Bone marrow (tissue), 2 donors: ENCODE data around the gene GTF2A2.
"Not testable (repeated sequence)": the region's sequence is repeated elsewhere in the genome, so short reads cannot be mapped to it uniquely, and the experiment has no call there.

ENCODE experiments used
- DNase-seq, 2 donors: peaks; one replicate each; lab custom pipeline; 2025; lab: John Stamatoyannopoulos, UW

GTF2A2 gene, protein sequence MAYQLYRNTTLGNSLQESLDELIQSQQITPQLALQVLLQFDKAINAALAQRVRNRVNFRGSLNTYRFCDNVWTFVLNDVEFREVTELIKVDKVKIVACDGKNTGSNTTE

DNA sequence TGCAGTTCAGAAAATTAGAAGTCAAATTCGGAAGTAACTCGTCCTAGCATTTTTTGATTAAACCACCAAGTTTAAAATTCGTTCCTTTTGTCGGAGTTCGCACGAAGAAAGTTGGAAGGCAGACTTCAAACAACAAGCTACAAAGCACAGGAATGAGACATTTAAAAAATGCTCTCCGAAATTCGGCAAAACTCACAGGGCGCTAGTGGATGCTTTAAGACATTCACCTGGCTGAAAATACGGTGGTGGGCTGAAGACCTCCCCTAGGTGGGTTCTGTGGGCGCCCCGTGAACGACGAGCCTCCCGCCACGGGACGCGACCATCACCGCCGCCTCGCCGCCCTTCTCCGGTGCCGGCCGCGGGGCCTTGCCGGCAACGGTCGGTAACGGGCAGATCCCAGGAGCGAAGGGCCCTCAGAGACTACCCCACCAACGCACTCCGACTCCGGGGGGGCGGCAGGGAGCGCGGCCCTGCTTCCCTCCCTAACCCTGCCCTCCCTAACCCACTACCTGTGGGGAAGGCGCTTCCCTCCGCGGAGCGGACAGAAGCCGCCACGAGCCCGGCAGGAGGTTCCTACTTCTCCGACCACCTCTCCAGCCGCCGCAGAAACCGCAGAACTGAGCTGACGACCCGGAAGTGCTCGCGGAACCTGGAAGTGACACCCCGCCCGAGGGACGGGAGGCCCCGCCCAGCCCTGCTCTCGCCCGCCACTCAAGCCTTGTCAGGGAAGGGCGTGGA, at the start of gene GTF2A2:
Gene GTF2A2, minus strand, starts transcription at position 619 of the 738 bp plus-strand sequence. CDS start 5,238 bp downstream, outside the sequence.
- peak; percentile 88 to 92 for DNase-seq

DNA sequence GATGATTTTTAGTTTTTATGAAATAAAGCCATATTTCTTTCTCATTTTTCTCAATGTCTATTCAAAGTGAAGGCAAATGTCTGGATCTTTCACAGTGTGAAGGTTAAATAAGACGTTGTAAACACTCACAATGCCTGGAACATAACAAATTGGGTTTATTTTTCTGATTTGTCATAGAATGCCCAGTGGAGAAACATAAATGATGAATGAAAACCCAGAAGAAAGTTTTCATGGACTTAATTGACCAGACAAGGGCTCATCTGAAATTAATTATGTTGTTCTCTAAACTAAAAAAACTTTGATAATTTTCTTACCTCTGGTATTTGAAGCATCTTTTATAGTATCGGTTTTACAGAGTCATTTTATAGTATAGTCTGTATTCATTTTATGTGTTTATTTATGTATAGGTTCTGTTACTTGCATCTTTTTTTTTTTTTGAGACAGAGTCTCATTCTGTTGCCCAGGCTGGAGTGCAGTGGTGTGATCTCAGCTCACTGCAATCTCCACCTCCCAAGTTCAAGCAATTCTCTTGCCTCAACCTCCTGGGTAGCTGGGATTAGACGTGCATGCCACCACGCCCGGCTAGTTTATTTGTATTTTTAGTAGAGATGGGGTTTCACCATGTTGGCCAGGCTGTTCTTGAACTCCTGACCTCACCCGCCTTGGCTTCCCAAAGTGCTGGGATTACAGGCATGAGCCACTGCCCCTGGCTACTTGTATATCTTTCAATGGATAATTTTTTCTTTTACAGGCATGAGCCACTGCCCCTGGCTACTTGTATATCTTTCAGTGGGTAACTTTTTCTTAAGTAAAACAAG, 46.9 kb upstream of the GTF2A2 start:
- no peak for DNase-seq

DNA sequence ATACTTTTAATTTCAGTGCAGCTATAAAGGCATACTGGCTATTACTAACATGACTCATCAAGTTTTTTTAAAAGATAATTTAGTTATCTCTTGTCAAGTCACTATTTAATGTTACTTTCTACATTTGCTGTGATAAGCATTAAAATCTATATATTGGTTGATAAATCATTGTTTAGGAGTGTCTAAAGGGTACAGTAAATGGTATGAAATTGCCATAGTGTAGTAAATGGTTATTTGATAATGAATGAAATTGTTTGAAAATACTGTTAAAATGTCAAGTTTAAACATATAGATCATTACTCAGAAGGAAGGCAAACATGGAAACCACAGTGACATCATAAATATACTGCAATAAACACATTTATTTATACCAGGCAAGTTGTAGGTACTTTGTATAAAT, 45.0 kb upstream of the GTF2A2 start:
- DNase-seq = no peak

DNA sequence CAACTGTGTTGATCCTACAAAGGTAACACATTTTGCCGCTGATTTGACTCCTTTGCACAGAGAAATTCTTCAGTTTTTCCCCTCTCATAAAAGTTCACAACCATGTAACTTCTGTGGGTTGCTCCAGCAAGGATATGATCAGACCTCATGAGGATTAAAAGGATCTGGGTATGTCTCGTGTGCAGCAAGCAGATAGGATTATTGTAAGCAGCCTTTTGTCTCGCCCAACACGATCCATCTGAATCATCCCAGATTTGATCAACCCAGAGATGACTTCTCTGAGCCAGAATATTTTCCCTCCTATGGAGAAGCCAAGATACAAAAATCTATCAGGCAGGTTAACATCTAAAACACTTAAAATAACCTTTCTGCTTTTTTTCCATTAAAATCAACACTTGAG, 44.6 kb upstream of the GTF2A2 start:
- DNase-seq = no peak

DNA sequence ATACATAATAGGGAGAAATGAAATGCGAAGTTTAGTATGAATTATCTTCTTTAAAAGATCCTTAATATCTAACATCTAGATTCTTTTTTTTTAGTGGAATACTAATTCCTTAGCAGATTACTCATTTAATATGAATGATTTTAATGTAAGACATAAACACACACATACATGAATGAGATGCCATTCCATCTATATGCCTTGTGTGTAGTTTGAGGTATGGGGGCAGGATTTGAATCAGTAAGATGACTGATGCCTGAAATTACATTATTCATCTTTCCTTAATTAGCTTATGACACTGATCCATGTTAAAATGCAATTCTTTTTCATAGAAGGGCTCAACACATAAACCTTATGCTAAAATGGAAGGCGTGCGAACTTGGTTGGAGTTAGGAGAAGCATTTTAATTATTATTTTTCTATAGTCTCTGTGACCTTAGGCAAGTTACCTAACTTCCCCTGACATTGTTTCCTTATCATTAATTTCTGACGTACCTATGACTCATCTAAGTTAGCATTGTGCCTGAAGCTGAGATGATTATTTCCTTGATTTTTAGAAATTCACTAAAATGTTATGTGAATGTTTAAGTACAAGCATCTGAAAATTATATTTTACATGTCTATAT, 42.6 kb upstream of the GTF2A2 start:
- no peak for DNase-seq

DNA sequence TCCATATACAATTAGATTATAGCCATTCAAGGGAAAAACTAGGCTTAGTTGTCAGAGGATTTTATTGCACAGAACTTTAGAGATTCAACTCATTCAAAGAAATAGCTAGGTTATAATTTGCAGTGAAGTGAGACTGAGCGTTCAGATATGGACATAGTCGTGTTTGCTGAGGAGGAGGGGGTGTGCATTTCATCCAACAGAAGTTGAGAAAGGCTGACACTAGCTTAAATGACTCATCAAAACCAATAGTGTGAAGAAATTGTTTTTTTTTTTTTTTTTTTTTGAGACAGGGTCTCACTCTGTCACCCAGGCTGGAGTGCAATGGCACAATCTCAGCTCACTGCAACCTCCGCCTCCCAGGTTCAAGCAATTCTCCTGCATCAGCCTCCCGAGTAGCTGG, 40.8 kb upstream of the GTF2A2 start:
- not testable (repeated sequence) for DNase-seq

DNA sequence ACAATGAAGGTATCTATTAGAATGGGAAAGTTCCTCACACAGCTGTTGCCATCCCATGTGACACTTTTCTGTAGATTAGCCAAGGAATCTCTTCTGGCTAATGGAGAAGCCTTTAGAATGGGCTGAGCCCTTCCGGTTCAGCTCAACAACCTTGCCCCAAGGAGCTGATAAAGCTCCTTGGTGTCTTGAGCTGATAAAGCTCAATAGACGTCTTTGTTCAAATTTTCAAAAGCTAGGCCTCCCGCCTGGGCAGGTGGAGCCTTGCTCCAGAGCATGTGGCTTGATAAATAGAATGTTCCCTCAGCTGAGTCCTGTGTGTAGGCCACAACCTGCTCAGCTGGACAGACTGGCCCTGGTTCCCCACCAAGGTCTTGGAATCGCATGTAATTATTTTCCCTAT, 39.0 kb upstream of the GTF2A2 start:
- no peak for DNase-seq

DNA sequence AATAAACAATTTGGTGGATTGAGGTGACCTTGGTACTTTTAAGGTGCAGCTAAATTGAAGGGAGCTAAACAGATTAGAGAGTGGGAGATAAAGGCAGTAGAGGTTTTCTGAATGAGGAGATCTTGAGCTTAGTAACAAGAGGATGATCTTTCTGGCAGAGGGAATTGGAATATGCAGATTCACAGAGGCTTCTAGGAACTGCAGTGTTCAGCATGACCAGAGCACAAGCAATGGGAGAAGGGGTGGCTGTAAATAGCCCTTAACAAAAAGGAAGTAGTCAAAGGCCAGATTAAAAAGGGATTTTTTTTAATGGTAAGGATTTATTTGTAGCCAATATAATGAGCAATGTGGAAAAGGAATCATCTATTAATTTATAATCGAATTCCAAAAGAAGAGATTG, 37.5 kb upstream of the GTF2A2 start:
- DNase-seq = no peak

DNA sequence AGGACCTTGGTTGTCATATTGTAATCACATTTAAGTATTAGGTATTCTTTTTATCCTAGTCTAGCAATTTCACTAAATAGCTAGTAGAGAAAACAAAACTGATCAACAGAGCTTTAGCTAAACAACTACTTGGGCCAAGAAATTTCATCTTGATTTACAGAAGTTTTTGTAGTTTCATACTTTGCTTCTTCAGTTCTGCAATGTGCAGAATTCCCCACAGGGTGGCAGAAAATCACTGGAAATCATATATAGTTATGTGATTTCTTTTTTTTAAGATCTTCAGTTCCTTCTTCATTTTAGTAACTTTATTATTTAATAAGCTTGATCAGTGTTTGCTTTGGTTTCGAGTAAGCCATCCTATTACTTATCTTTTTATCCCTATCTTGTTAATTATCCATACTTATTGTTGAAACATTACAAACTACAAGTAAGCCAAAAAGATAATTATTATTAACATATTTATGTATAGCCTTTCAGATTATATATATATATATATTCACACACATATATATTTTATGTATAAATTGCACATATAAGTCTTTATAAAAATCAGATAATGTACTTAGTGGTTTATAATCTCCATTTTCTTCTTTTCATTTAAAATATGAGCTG, 34.0 kb upstream of the GTF2A2 start:
- DNase-seq = peak in 1 of 2 donors; percentile 50

DNA sequence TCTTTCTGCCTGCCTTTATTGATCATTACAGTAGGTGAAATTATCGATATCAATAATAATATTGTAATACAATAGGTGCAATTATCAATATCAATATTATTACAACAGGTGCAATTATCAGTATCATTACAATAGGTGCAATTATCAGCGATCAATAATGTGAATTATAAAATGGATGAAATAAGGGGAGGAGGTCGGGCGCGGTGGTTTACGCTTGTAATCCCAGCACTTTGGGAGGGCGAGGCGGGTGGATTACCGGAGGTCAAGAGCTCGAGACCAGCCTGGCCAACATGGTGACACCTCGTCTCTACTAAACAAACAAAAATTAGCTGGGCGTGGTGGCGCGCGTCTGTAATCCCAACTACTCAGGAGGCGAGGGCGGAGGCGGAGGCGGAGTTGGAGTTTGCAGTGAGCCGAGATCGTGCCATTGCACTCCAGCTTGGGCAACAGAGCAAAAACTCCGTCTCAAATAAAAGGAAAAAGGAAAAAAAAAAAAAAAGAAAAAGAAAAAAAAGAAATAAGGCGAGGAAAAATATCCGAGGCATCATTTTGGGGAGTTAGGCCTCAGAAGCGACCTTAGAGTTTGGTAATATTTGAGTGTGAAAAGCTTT, 32.4 kb upstream of the GTF2A2 start:
- peak; percentile 39 to 76 for DNase-seq

DNA sequence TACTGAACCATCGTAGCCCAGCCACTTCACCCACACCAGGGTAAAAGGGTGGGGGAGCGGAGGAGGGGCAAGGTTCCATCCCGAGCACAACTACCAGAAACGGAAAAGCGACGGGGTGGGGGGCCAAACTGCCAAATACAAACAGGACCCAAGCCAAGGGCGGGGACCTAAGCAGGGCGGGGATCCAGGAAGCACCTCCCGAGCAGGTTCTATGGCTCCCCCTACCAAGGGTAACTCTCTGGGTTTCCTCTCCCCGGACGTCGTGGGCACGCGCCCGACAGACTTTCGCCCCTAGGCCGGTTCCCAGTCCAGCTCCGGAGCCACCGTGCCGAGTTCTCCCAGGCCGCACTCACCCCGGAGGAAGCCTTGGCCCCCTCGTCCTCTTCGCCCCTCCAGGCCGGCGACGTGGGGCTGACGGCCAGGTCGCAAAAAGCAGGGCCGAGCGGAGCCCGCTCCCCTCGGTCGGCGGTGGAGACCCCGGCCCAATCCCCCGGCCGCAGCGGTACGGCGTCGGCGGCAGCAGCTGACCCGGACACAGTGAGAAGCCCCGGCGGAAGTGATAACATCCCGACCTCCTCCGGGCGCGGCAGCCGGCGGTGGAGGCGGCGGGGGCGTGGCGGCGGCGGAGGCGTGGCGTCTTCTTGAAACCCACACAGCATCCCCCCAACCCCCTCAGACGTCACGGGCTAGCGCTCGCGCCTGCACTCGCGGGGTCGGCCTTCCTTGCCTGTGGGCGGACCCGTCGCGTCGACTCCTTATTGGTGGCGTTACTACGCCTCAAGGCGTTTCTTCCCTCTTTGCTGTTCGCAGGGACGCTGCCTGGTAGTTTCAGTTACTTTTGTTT, 31.7 kb upstream of the GTF2A2 start, which contains the start of gene BNIP2:
Gene BNIP2, minus strand, starts transcription at position 539 of the 844 bp plus-strand sequence. CDS start 6,863 bp downstream, outside the sequence.
- peak; percentile 95 to 98 for DNase-seq

DNA sequence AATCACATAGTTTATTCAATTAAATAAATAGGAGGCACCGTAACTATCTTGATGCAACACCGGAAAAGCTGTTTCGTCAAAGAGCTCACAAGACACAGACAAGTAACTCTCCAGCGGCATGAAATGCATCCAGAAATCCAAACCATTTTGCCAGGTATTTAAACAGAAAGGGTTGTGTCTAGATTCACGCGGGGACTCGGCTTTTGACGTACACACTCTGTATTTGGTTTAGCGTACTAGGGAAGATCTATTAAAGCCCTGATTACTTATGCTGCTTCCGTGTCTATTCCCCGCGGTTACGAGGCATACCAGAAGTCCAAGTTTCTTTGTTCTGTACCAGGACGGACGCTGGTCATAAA, 31.1 kb upstream of the GTF2A2 start:
- no peak for DNase-seq

DNA sequence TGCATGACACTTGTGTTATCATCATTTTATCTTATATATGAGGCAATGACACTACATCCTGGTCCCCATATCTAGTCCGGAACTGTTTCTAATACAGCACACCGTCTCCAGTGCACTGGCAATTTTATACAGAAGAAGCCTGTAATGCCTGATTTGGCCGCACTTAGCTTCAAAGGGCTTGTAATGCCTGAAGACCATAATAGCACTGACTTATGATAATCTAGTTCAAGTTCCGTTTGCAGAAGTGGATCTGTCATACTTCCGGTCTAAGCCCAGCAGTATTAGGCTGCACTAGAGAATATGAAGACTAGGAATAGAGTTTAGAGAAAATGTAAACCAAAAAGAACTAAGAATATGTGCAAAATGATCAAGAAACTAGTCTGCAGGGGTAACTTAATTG, 30.5 kb upstream of the GTF2A2 start:
- peak in 1 of 2 donors; percentile 71 for DNase-seq

DNA sequence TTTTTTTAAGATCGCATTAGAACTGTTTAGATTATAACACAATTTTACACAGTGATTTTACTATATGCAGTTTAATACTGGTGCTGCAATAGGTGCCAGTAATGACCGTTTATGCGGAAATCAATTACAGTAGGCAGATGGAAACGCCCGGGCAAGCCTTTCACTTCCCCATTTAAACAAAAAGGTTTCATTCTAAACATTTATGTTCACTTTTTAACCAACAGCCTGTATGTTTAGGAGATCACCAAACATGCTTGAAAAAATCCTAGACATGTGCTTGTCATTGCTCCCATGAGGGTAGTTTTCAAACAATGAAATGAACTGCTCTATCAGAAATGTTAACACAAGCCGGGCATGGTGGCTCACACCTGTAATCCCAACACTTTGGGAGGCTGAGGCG, 29.1 kb upstream of the GTF2A2 start:
- DNase-seq = peak in 1 of 2 donors; percentile 13

DNA sequence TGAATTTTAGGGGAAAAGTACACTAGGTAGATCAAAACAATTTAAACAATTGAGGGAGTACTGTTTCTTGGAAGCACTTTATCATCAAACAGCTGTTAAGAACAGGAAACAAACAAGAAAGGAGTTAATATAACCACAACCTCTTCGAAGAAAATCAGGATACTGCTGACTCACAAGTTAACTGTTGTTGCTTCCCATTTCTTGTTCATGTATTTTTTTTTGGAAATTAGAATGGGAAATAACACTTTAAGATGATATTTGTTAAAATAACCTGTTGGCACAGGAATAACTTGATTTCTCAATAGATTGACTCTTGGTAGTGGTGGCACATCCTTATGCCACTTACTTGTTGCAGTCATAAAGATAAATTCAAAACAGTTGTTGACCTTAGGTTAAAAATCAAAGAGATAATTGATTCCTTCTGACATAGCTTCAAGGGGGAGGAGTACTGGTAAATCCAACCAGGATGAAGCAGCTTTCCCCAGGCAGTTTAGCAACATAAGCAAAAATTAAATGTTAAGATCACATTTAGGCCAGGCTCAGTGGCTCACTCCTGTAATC, 28.5 kb upstream of the GTF2A2 start:
- peak in 1 of 2 donors; percentile 55 for DNase-seq

DNA sequence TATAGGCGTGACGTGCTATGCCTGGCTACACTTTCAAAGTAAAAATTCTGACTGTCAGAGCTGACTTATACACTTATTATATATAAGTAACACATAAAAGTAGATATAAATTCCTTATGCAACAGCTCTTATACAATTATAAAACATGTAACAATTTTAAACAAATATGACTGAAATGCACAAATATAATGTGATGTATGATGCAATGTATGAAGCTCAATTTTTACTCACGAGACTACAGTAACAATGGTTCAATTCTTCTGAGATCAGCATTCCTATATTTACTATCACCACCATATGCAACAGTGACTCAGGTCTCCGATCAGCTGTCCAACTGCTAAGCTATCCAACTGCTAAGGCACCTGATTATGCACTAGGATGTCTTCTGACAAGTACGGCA, 23.6 kb upstream of the GTF2A2 start:
- DNase-seq = no peak

DNA sequence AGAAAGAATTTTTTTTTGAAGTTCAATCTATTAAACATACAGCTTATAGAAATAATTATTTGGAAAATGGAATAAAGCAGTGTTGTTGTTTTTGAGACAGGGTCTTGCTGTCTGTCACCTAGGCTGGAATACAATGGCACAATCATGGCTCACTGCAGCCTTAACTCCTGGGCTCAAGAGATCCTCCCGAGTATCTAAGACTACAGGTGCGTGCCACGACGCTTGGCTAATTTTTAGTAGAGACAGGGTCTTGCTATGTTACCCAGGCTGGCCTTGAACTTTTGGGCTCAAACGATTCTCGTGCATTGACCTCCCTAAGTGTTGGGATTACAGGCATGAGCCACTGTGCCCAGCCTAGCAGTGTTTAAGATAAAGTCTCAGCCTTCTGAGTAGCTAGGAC, 23.0 kb upstream of the GTF2A2 start:
- no peak for DNase-seq

DNA sequence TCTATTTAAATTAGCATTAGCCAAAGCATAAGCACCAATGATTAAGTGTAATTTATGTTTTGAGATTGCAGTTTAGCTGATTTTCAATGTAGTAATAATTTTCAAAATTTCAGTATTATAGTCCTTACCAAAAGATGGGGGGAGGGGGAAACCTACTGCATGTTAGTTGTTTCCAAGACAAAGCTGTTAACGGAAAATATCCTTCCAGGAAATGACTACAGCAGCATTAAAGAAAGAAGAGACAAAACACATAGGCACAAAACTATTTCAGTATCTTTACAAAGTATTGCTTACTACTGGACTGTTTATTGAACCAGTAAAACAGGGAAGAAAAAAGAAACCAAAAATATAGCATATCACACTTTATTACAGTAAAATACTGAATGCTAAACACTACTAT, 21.3 kb upstream of the GTF2A2 start:
- peak in 1 of 2 donors; percentile 43 for DNase-seq

DNA sequence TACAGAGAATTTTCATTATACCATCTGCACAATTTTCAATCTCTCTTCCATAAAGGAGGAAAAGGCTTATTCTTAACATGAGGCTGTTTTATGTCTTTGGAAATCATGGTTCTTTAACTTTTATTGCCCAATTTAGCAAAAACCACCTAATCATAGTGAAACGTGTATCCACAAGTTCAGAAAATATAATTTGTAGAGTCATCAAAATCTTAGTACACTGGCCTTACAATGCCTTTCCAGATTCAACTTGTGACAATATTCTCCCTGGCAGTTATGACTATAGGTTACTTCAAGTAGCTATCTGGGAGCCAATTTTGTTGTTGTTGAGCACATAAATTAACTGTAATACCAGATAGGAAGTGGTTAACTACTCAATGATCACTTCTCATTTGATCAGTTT, 20.9 kb upstream of the GTF2A2 start:
- DNase-seq = no peak

DNA sequence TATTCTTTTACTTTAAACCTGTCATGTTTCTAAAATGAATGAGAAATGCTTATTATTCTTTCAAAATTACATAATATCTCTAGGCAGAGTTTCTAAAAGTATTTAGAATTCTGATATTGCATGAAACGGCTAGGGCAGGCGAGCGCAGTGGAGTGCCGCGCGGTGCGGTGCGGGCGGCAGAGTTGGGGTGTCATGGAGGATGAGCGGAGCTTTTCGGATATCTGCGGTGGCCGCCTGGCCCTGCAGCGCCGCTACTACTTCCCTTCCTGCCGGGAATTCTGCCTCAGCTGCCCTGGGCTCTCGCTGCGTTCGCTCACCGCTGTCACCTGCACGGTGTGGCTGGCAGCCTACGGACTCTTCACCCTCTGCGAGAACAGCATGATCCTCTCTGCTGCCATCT, 19.2 kb upstream of the GTF2A2 start:
- no peak for DNase-seq
